Naive B cell (primary cell): ENCODE results near the gene ZBTB44. TPM values are rescaled to one million over a fixed set of nuclear protein-coding genes. Genes with fewer than 3 reads are reported as not detected.

Experiments used
- ATAC-seq, 2 donors: fragments of 150-1000 bp; cut with Tn5 transposase; 2 replicates each; pipeline ENCODE4 v1.10.0; 2021; ENCODE audit warnings: low read depth in 2 of 2, mild to moderate bottlenecking in 2 of 2, moderate library complexity in 2 of 2
- DNase-seq: peaks from one replicate; pipeline ENCODE4 v3.0.0; 2022
- H3K27ac Mint-ChIP-seq, 6 donors: one replicate each; pipeline ENCODE4 v1.8.0; 2020 to 2022; ENCODE audit warnings: mild to moderate bottlenecking in 6 of 6, mixed read lengths in 6 of 6, moderate library complexity in 5 of 6, inconsistent platforms in 2 of 6
- H3K27me3 Mint-ChIP-seq, 3 donors: one replicate each; pipeline ENCODE4 v1.8.0; 2021 to 2022; ENCODE audit warnings: mixed read lengths in 3 of 3, mild to moderate bottlenecking in 1 of 3
- H3K36me3 Mint-ChIP-seq, 2 donors: one replicate each; pipeline ENCODE4 v1.8.0; 2020 to 2022; ENCODE audit warnings: mixed read lengths in 2 of 2, inconsistent platforms in 1 of 2, mild to moderate bottlenecking in 1 of 2
- H3K4me1 Mint-ChIP-seq, 3 donors: one replicate each; pipeline ENCODE4 v1.8.0; 2020 to 2022; ENCODE audit warnings: mixed read lengths in 3 of 3, inconsistent platforms in 1 of 3, mild to moderate bottlenecking in 1 of 3, moderate library complexity in 1 of 3
- H3K4me3 Mint-ChIP-seq, 8 donors: one replicate each; pipeline ENCODE4 v1.8.0; 2020 to 2022; ENCODE audit warnings: mild to moderate bottlenecking in 8 of 8, mixed read lengths in 8 of 8, moderate library complexity in 8 of 8, inconsistent platforms in 2 of 8
- H3K9me3 Mint-ChIP-seq, 7 donors: one replicate each; pipeline ENCODE4 v1.8.0; 2020 to 2022; ENCODE audit warnings: mixed read lengths in 7 of 7, mild to moderate bottlenecking in 5 of 7, inconsistent platforms in 2 of 7, moderate library complexity in 1 of 7
- polyA plus RNA-seq, 6 donors: library from polyadenylated mRNA; unstranded; fragments of 300-500 nt; fragmentation: Illumina TruSeq; gene quantifications; one replicate each; pipeline ENCODE4 v1.2.3, GENCODE V29; 2021; ENCODE audit warnings: low read depth in 6 of 6

Gene ZBTB44
- polyA plus RNA-seq, 6 donors from 2014 or later = 4.6 to 9.5 (median 7.5) TPM

GRCh38 chr11:130323452-130324450 lies 9.0 kb upstream of the ZBTB44 start:
- peaks cover 2 to 22% (median 11%) of the 10 kb centered on the region in 7 donors for H3K9me3 Mint-ChIP-seq
- H3K27ac Mint-ChIP-seq = peak overlapping the region in 2 of 6 donors; percentile 16 to 49
- H3K36me3 Mint-ChIP-seq = peaks cover 11 to 14% of the 10 kb centered on the region in 2 donors
- H3K4me3 Mint-ChIP-seq = no peak overlapping the region
- H3K27me3 Mint-ChIP-seq = peaks cover 0 to 5% (median 0%) of the 10 kb centered on the region in 3 donors
- H3K4me1 Mint-ChIP-seq = no peaks in the 10 kb centered on the region
- no peak for DNase-seq
- ATAC-seq = no peak

GRCh38 chr11:130322126-130322525 lies 7.4 kb upstream of the ZBTB44 start:
- ATAC-seq (no peak), DNase-seq (no peak)
- Mint-ChIP-seq H3K27me3 (peaks cover 0 to 5% (median 0%) of the 10 kb centered on the region in 3 donors), H3K36me3 (no peaks in the 10 kb centered on the region), H3K9me3 (peaks cover 0 to 13% (median 6%) of the 10 kb centered on the region in 7 donors), H3K27ac (no peak overlapping the region), H3K4me3 (no peak overlapping the region), H3K4me1 (no peaks in the 10 kb centered on the region)

- no peak for ATAC-seq
- Mint-ChIP-seq H3K4me3 (peak overlapping the region in 1 of 8 donors; percentile 31), H3K36me3 (no peaks in the 10 kb centered on the region), H3K27ac (peak overlapping the region in 1 of 6 donors; percentile 20), H3K27me3 (peaks cover 0 to 5% (median 0%) of the 10 kb centered on the region in 3 donors), H3K4me1 (peaks cover 12 to 22% (median 22%) of the 10 kb centered on the region in 3 donors), H3K9me3 (peaks cover 0 to 13% (median 4%) of the 10 kb centered on the region in 7 donors)
- no peak for DNase-seq
Measured at GRCh38 chr11:130318031-130318673, 3.4 kb upstream of the ZBTB44 start.

- ATAC-seq = peak; percentile 17 to 26
- H3K27me3 Mint-ChIP-seq = peaks cover 0 to 5% (median 0%) of the 10 kb centered on the region in 3 donors
- peak; percentile 42 for DNase-seq
- peak overlapping the region; percentile 95 to 98 (median 96) for H3K27ac Mint-ChIP-seq
- H3K36me3 Mint-ChIP-seq = no peaks in the 10 kb centered on the region
- peak overlapping the region; percentile 93 to 98 (median 94) for H3K4me3 Mint-ChIP-seq
- H3K4me1 Mint-ChIP-seq = peaks cover 18 to 34% (median 30%) of the 10 kb centered on the region in 3 donors
- peaks cover 0 to 1% (median 0%) of the 10 kb centered on the region in 7 donors for H3K9me3 Mint-ChIP-seq
Measured at GRCh38 chr11:130315354-130315970, 745 bp upstream of the ZBTB44 start.

- DNase-seq = peak; percentile 69
- Mint-ChIP-seq H3K36me3 (no peaks in the 10 kb centered on the region), H3K27me3 (no peaks in the 10 kb centered on the region), H3K27ac (peak overlapping the region in 4 of 6 donors; percentile 93 to 98 (median 97)), H3K9me3 (no peaks in the 10 kb centered on the region), H3K4me1 (peaks cover 20 to 37% (median 37%) of the 10 kb centered on the region in 3 donors), H3K4me3 (peak overlapping the region; percentile 94 to 98 (median 96))
- peak; percentile 50 to 53 for ATAC-seq
Measured at GRCh38 chr11:130314184-130314749, 450 bp downstream of the ZBTB44 start.

GRCh38 chr11:130313383-130314183 lies 1.1 kb downstream of the ZBTB44 start:
- Mint-ChIP-seq H3K4me1 (peaks cover 27 to 44% (median 44%) of the 10 kb centered on the region in 3 donors), H3K27me3 (no peaks in the 10 kb centered on the region), H3K4me3 (peak overlapping the region; percentile 94 to 98 (median 95)), H3K9me3 (no peaks in the 10 kb centered on the region), H3K27ac (peak overlapping the region; percentile 93 to 98 (median 97)), H3K36me3 (no peaks in the 10 kb centered on the region)
- ATAC-seq = no peak
- DNase-seq = no peak

- H3K4me1 Mint-ChIP-seq = peaks cover 32 to 53% (median 51%) of the 10 kb centered on the region in 3 donors
- DNase-seq (no peak), ATAC-seq (no peak)
- peak overlapping the region in 3 of 8 donors; percentile 94 to 98 (median 97) for H3K4me3 Mint-ChIP-seq
- peaks cover 5 to 7% of the 10 kb centered on the region in 2 donors for H3K36me3 Mint-ChIP-seq
- no peaks in the 10 kb centered on the region for H3K27me3 Mint-ChIP-seq
- H3K27ac Mint-ChIP-seq = peak overlapping the region in 1 of 6 donors; percentile 20
- peaks cover 0 to 3% (median 0%) of the 10 kb centered on the region in 7 donors for H3K9me3 Mint-ChIP-seq
Measured at GRCh38 chr11:130312046-130312445, 2.7 kb downstream of the ZBTB44 start.

- peaks cover 0 to 5% (median 0%) of the 10 kb centered on the region in 7 donors for H3K9me3 Mint-ChIP-seq
- H3K27me3 Mint-ChIP-seq = no peaks in the 10 kb centered on the region
- DNase-seq = no peak
- no peak overlapping the region for H3K4me3 Mint-ChIP-seq
- peaks cover 5 to 7% of the 10 kb centered on the region in 2 donors for H3K36me3 Mint-ChIP-seq
- H3K4me1 Mint-ChIP-seq = peaks cover 36 to 52% (median 45%) of the 10 kb centered on the region in 3 donors
- ATAC-seq = no peak
- H3K27ac Mint-ChIP-seq = peak overlapping the region in 1 of 6 donors; percentile 29
Measured at GRCh38 chr11:130310622-130311021, 4.1 kb downstream of the ZBTB44 start.

- ATAC-seq (no peak), DNase-seq (no peak)
- Mint-ChIP-seq H3K4me3 (no peak overlapping the region), H3K9me3 (peaks cover 0 to 10% (median 4%) of the 10 kb centered on the region in 7 donors), H3K27ac (no peak overlapping the region), H3K27me3 (no peaks in the 10 kb centered on the region), H3K4me1 (peaks cover 46 to 56% (median 49%) of the 10 kb centered on the region in 3 donors), H3K36me3 (peaks cover 5 to 7% of the 10 kb centered on the region in 2 donors)
Measured at GRCh38 chr11:130308886-130309285, 5.8 kb downstream of the ZBTB44 start.

GRCh38 chr11:130308059-130308458 lies 6.7 kb downstream of the ZBTB44 start:
- no peak for ATAC-seq

GRCh38 chr11:130304651-130305050 lies 10.1 kb downstream of the ZBTB44 start:
- ATAC-seq (no peak), DNase-seq (no peak)
- no peak overlapping the region for H3K27ac Mint-ChIP-seq
- H3K4me3 Mint-ChIP-seq = no peak overlapping the region
- H3K36me3 Mint-ChIP-seq = peaks cover 10 to 24% of the 10 kb centered on the region in 2 donors
- H3K9me3 Mint-ChIP-seq = peaks cover 0 to 10% (median 4%) of the 10 kb centered on the region in 7 donors
- H3K27me3 Mint-ChIP-seq = no peaks in the 10 kb centered on the region
- H3K4me1 Mint-ChIP-seq = peaks cover 55 to 68% (median 58%) of the 10 kb centered on the region in 3 donors

More at GRCh38 chr11:130308059-130308458, 6.7 kb downstream of the ZBTB44 start:
- peaks cover 0 to 10% (median 4%) of the 10 kb centered on the region in 7 donors for H3K9me3 Mint-ChIP-seq
- no peaks in the 10 kb centered on the region for H3K27me3 Mint-ChIP-seq
- H3K36me3 Mint-ChIP-seq = peaks cover 5 to 7% of the 10 kb centered on the region in 2 donors
- H3K4me1 Mint-ChIP-seq = peaks cover 39 to 49% (median 40%) of the 10 kb centered on the region in 3 donors
- no peak for DNase-seq
- H3K4me3 Mint-ChIP-seq = no peak overlapping the region
- H3K27ac Mint-ChIP-seq = no peak overlapping the region

GRCh38 chr11:130301002-130301401 lies 13.7 kb downstream of the ZBTB44 start:
- Mint-ChIP-seq H3K27ac (peak overlapping the region in 3 of 6 donors; percentile 19 to 77 (median 42)), H3K4me3 (no peak overlapping the region), H3K4me1 (peaks cover 46 to 54% (median 52%) of the 10 kb centered on the region in 3 donors), H3K27me3 (no peaks in the 10 kb centered on the region), H3K9me3 (peaks cover 0 to 10% (median 3%) of the 10 kb centered on the region in 7 donors), H3K36me3 (peaks cover 6 to 17% of the 10 kb centered on the region in 2 donors)
- no peak for ATAC-seq
- no peak for DNase-seq
